ENCODE data around the gene PLCB3. TPM values are rescaled to one million over a fixed set of nuclear protein-coding genes. Genes with fewer than 3 reads are reported as not detected.

The PLCB3 gene
- total and polyA plus RNA-seq, 2 of the 13 experiments (the other 11 are each of a cell fraction or from before 2014, with no cell fraction given) = 7.5 to 13.8 TPM

- TF ChIP-seq ZHX2 (IDR thresholded peaks at IDR 0.05; ENCODE audit: low read depth) = no peak
- no peak for TF ChIP-seq ZHX2 (CRISPR knock-in tag; IDR thresholded peaks at IDR 0.05; ENCODE audit: borderline replicate concordance)
- TF ChIP-seq NCOA1 (CRISPR knock-in tag; IDR thresholded peaks at IDR 0.05) = no peak
- no peak for TF ChIP-seq MAFG (CRISPR knock-in tag; IDR thresholded peaks at IDR 0.05)
- TF ChIP-seq ZBTB42 (CRISPR knock-in tag; IDR thresholded peaks at IDR 0.05) = no peak
- TF ChIP-seq SP2 (CRISPR knock-in tag; IDR thresholded peaks at IDR 0.05) = peak; percentile 38; the same call in 1 of the 2 replicates
- TF ChIP-seq FOXA1 (IDR thresholded peaks at IDR 0.05) = no peak
- no peak for TF ChIP-seq FOXA1 (CRISPR knock-in tag; IDR thresholded peaks at IDR 0.05)
- no peak for TF ChIP-seq HNRNPH1 (optimal IDR thresholded peaks at IDR 0.05; ENCODE audit: low read depth, low read length)
- no peak for TF ChIP-seq ZNF331 (CRISPR knock-in tag; IDR thresholded peaks at IDR 0.05)
- no peak for TF ChIP-seq ZNF720 (CRISPR knock-in tag; IDR thresholded peaks at IDR 0.05)
- peak; percentile 61 for TF ChIP-seq RBM39 (IDR thresholded peaks at IDR 0.05; ENCODE audit: low read depth, low read length, poor library complexity, severe bottlenecking)
- no peak; the same call in 1 of the 2 replicates for TF ChIP-seq ZNF83 (CRISPR knock-in tag; IDR thresholded peaks at IDR 0.05; ENCODE audit: borderline replicate concordance)
- no peak; the same call in 1 of the 2 replicates for TF ChIP-seq TFDP2 (CRISPR knock-in tag; IDR thresholded peaks at IDR 0.05)
- no peak for TF ChIP-seq NBN (conservative IDR thresholded peaks at IDR 0.05)
- TF ChIP-seq ZUFSP (CRISPR knock-in tag; IDR thresholded peaks at IDR 0.05; ENCODE audit: borderline replicate concordance) = no peak
- TF ChIP-seq GABPB1 (CRISPR knock-in tag; IDR thresholded peaks at IDR 0.05) = peak; percentile 82
- no peak for TF ChIP-seq NPAS2 (CRISPR knock-in tag; IDR thresholded peaks at IDR 0.05; ENCODE audit: borderline replicate concordance)
- TF ChIP-seq SPEN (CRISPR knock-in tag; IDR thresholded peaks at IDR 0.05; ENCODE audit: low read depth) = no peak
- TF ChIP-seq HDAC2 (CRISPR knock-in tag; IDR thresholded peaks at IDR 0.05) = peak; percentile 33; the same call in 1 of the 2 replicates
- TF ChIP-seq NFKB2 (CRISPR knock-in tag; IDR thresholded peaks at IDR 0.05; ENCODE audit: borderline replicate concordance) = peak; percentile 67; the same call in 1 of the 2 replicates
- TF ChIP-seq HMG20B (CRISPR knock-in tag; conservative IDR thresholded peaks at IDR 0.05) = no peak
Measured at GRCh38 chr11:64305691-64306562, 54.6 kb downstream of the PLCB3 start (continued).
